Skeletal muscle tissue (tissue), 4 donors: Measurements from ENCODE around the gene HRG. TPM values are rescaled to one million over a fixed set of nuclear protein-coding genes. Genes with fewer than 3 reads are reported as not detected.
"Not testable (repeated sequence)": the region's sequence is repeated elsewhere in the genome, so short reads cannot be mapped to it uniquely, and the experiment has no call there.

ENCODE experiments used
- H3K27ac ChIP-seq: one replicate; pipeline ENCODE4 v1.7.0; 2013; ENCODE audit warnings: mild to moderate bottlenecking, low read depth, low read length, inconsistent platforms
- H3K27me3 ChIP-seq, 3 donors: one replicate each; pipeline ENCODE4 v1.7.0; 2013; ENCODE audit warnings: low read length in 3 of 3; ENCODE audit not compliant: control insufficient read depth in 3 of 3, insufficient read depth in 3 of 3
- H3K36me3 ChIP-seq, 3 donors: one replicate each; pipeline ENCODE4 v1.7.0; 2013; ENCODE audit warnings: low read length in 3 of 3; ENCODE audit not compliant: control insufficient read depth in 3 of 3, insufficient read depth in 3 of 3
- H3K4me1 ChIP-seq, 3 donors: one replicate each; pipeline ENCODE4 v1.7.0; 2013; ENCODE audit warnings: low read length in 3 of 3, mild to moderate bottlenecking in 3 of 3; ENCODE audit not compliant: control insufficient read depth in 3 of 3, insufficient read depth in 3 of 3
- H3K4me3 ChIP-seq, 3 donors: one replicate each; pipeline ENCODE4 v1.7.0; 2013; ENCODE audit warnings: low read length in 3 of 3
- H3K9ac ChIP-seq, 3 donors: one replicate each; pipeline ENCODE4 v1.7.0; 2013; ENCODE audit warnings: low read length in 3 of 3, mild to moderate bottlenecking in 3 of 3, moderate library complexity in 2 of 3, low read depth in 1 of 3
- H3K9me3 ChIP-seq, 3 donors: one replicate each; pipeline ENCODE4 v1.7.0; 2013; ENCODE audit warnings: low read length in 3 of 3; ENCODE audit not compliant: control insufficient read depth in 3 of 3
- total RNA-seq: library from RNA; depleted of rRNA; stranded (reverse); fragments of >200 nt; gene quantifications from one replicate; pipeline ENCODE4 v1.2.3, GENCODE V29; 2014
- donor health status: Osteomylitis.

Gene HRG
- total RNA-seq, 1 donor from 2014 or later, result not detected

- Histone ChIP-seq H3K4me3 (no peak overlapping the region), H3K9ac (no peak overlapping the region), H3K27ac (no peak overlapping the region), H3K4me1 (no peaks in the 10 kb centered on the region), H3K9me3 (no peaks in the 10 kb centered on the region), H3K36me3 (no peaks in the 10 kb centered on the region), H3K27me3 (peaks cover 4 to 13% (median 9%) of the 10 kb centered on the region in 3 donors)
Measured at GRCh38 chr3:186670155-186670554, 4.3 kb downstream of the HRG start.

GRCh38 chr3:186671051-186671450 lies 5.2 kb downstream of the HRG start:
- Histone ChIP-seq H3K9me3 (no peaks in the 10 kb centered on the region), H3K36me3 (no peaks in the 10 kb centered on the region), H3K27me3 (peaks cover 4 to 11% (median 6%) of the 10 kb centered on the region in 3 donors), H3K9ac (no peak overlapping the region), H3K4me1 (no peaks in the 10 kb centered on the region), H3K4me3 (no peak overlapping the region), H3K27ac (no peak overlapping the region)

- H3K36me3 ChIP-seq, result no peaks in the 10 kb centered on the region
- H3K4me1 ChIP-seq, result no peaks in the 10 kb centered on the region
- peaks cover 8 to 17% (median 8%) of the 10 kb centered on the region in 3 donors for H3K27me3 ChIP-seq
- H3K4me3 ChIP-seq, result no peak overlapping the region
- no peaks in the 10 kb centered on the region for H3K9me3 ChIP-seq
- H3K27ac ChIP-seq, result no peak overlapping the region
- no peak overlapping the region for H3K9ac ChIP-seq
Measured at GRCh38 chr3:186678604-186679003, 12.8 kb downstream of the HRG start.

- H3K27ac ChIP-seq, result no peak overlapping the region
- peaks cover 7 to 17% (median 11%) of the 10 kb centered on the region in 3 donors for H3K27me3 ChIP-seq
- no peak overlapping the region for H3K9ac ChIP-seq
- H3K4me1 ChIP-seq, result no peaks in the 10 kb centered on the region
- no peaks in the 10 kb centered on the region for H3K36me3 ChIP-seq
- H3K4me3 ChIP-seq, result no peak overlapping the region
- no peaks in the 10 kb centered on the region for H3K9me3 ChIP-seq
Measured at GRCh38 chr3:186679151-186679550, 13.3 kb downstream of the HRG start.

GRCh38 chr3:186680869-186681268 lies 15.1 kb downstream of the HRG start:
- Histone ChIP-seq H3K36me3 (no peaks in the 10 kb centered on the region), H3K27me3 (peaks cover 7 to 18% (median 7%) of the 10 kb centered on the region in 3 donors), H3K4me1 (no peaks in the 10 kb centered on the region)

GRCh38 chr3:186682812-186683211 lies 17.0 kb downstream of the HRG start:
- Histone ChIP-seq H3K27me3 (peaks cover 7 to 13% (median 10%) of the 10 kb centered on the region in 3 donors), H3K9me3 (no peaks in the 10 kb centered on the region), H3K4me1 (no peaks in the 10 kb centered on the region), H3K27ac (no peak overlapping the region), H3K4me3 (no peak overlapping the region), H3K36me3 (no peaks in the 10 kb centered on the region), H3K9ac (no peak overlapping the region)

More at GRCh38 chr3:186680869-186681268, 15.1 kb downstream of the HRG start:
- Histone ChIP-seq H3K27ac (no peak overlapping the region), H3K9ac (no peak overlapping the region), H3K4me3 (no peak overlapping the region), H3K9me3 (no peaks in the 10 kb centered on the region)

- Histone ChIP-seq H3K27me3 (peaks cover 3 to 7% (median 7%) of the 10 kb centered on the region in 3 donors), H3K9me3 (no peaks in the 10 kb centered on the region), H3K4me3 (no peak overlapping the region), H3K9ac (no peak overlapping the region), H3K4me1 (no peaks in the 10 kb centered on the region), H3K36me3 (no peaks in the 10 kb centered on the region), H3K27ac (no peak overlapping the region)
Measured at GRCh38 chr3:186683979-186684378, 18.2 kb downstream of the HRG start.

- not testable (repeated sequence) for H3K36me3 ChIP-seq, H3K27me3 ChIP-seq, H3K9ac ChIP-seq
Measured at GRCh38 chr3:186686475-186686874, 20.7 kb downstream of the HRG start.

GRCh38 chr3:186687120-186687651 lies 21.4 kb downstream of the HRG start:
- H3K9ac ChIP-seq, result no peak overlapping the region
- H3K27ac ChIP-seq, result no peak overlapping the region

More at GRCh38 chr3:186686475-186686874, 20.7 kb downstream of the HRG start:
- H3K27ac ChIP-seq, H3K9me3 ChIP-seq, H3K4me3 ChIP-seq, H3K4me1 ChIP-seq: not testable (repeated sequence)

GRCh38 chr3:186690304-186690703 lies 24.5 kb downstream of the HRG start:
- peaks cover 3 to 10% (median 6%) of the 10 kb centered on the region in 3 donors for H3K27me3 ChIP-seq
- H3K4me1 ChIP-seq, H3K4me3 ChIP-seq, H3K9me3 ChIP-seq, H3K9ac ChIP-seq, H3K36me3 ChIP-seq, H3K27ac ChIP-seq: not testable (repeated sequence)

More at GRCh38 chr3:186687120-186687651, 21.4 kb downstream of the HRG start:
- Histone ChIP-seq H3K9me3 (no peaks in the 10 kb centered on the region), H3K4me3 (no peak overlapping the region), H3K36me3 (no peaks in the 10 kb centered on the region), H3K27me3 (peaks cover 7 to 10% (median 8%) of the 10 kb centered on the region in 3 donors), H3K4me1 (no peaks in the 10 kb centered on the region)
